ENCODE data around the gene RCOR2. TPM values are rescaled to one million over a fixed set of nuclear protein-coding genes. Genes with fewer than 3 reads are reported as not detected.
A peak's percentile ranks its signal among the peaks of the same experiment; 100 is the strongest.

Gene RCOR2
- total RNA-seq, 2 donors from 2014 or later = 0.32 TPM; not detected in 1

DNA sequence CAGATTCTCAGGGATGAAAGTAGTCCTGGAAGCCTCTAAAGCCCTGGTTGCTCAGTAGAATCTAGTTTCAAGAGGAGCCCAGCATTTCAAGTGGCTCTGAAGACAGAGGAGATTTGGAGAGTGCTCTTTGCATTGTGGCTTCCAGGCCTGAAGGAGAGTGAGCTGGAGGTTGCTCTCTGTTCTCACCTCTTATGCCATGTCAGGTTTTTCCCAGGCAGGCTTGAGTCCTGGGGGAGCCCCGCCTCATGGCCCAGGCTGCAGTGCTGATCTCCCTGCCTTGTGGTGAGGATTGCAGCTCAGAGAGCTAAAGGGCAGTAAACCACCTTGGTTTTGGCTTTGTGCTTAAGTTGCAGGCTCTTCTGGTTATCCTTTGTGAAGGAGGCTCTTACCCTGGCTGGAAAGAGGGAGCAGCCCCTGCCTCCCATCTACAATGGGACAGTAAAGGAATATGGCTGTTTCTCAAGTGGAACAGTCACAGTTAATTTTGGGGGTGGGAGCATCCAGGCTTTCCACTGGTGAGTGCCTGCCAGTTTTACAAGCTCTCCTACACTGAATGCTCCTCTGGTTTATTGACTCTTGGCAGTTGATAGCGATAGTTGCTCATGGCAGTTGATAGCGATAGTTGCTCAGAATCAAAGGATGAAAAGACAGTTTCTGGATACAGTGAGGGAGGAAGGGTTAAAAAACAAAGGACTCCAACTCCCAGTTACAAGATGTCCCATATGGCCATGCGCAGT, 32.6 kb downstream of the RCOR2 start:
- Mint-ChIP-seq H3K4me3 (no peak overlapping the region), H3K9me3 (no peaks in the 10 kb centered on the region), H3K36me3 (ENCODE audit: low read depth) (no peaks in the 10 kb centered on the region), H3K27ac (peak overlapping the region; percentile 65), H3K4me1 (peaks cover 37% of the 10 kb centered on the region), H3K27me3 (no peaks in the 10 kb centered on the region)
- peak; percentile 33 for ATAC-seq (replicated peaks)

DNA sequence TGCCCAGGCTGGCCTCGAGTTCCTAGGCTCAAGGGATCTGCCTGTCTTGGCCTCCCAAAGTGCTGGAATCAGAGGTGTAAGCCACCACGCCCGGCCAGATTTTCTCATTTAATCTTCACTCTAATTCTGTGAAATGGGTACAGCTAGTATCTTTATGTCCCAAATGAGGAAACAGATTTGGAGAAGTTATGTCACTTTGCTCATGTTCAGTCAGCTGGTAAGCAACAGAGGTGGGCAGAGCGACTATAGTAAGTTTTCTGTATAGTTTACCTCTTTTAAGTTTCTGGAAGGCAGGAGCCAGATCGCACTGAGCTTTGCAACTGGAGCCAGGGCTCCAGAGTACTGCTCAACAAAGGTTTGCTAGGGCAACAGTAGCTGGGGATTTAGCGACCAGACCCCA, 33.2 kb downstream of the RCOR2 start:
- ATAC-seq (replicated peaks) = no peak
- H3K9me3 Mint-ChIP-seq = no peaks in the 10 kb centered on the region

DNA sequence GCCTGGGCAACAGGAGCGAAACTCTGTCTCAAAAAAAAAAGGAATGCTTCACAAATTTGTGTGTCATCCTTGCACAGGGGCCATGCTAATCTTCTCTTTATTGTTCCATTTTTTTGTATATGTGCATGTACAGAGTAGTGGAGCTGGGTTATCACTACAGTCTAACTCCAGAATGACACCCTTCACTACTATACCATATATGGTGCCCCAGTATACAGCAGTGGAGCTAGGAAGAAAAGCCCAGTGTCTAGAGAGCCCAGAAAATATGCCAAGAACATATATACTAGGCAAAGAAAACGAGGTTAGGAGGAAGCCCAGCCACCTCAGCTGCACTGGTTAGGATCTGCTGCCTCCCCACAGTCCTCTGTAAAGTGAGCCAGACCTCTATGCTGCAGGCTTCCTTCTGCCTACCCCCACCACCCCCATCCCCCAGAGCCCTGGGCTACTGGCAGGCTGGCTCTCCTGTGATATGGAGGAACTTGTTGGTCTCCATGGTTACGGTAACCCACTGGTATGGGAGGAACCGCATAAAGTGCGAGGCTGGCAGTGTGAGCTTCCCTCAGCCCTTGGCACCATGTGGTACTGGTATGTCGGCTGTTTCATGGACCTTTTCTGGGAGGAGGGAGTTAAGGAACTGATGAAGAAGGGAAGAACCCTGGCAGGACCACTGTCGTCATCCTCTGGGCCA, 34.3 kb downstream of the RCOR2 start:
- ATAC-seq (replicated peaks) = no peak
- no peaks in the 10 kb centered on the region for H3K36me3 Mint-ChIP-seq (ENCODE audit: low read depth)
- H3K9me3 Mint-ChIP-seq = no peaks in the 10 kb centered on the region
- peaks cover 28% of the 10 kb centered on the region for H3K4me1 Mint-ChIP-seq
- H3K27ac Mint-ChIP-seq = peak overlapping the region; percentile 65
- H3K27me3 Mint-ChIP-seq = no peaks in the 10 kb centered on the region
- no peak overlapping the region for H3K4me3 Mint-ChIP-seq

More for the DNA sequence above, 33.2 kb downstream of the RCOR2 start:
- no peak overlapping the region for H3K4me3 Mint-ChIP-seq
- no peaks in the 10 kb centered on the region for H3K27me3 Mint-ChIP-seq
- H3K36me3 Mint-ChIP-seq (ENCODE audit: low read depth) = no peaks in the 10 kb centered on the region
- H3K27ac Mint-ChIP-seq = peak overlapping the region; percentile 65
- peaks cover 33% of the 10 kb centered on the region for H3K4me1 Mint-ChIP-seq

DNA sequence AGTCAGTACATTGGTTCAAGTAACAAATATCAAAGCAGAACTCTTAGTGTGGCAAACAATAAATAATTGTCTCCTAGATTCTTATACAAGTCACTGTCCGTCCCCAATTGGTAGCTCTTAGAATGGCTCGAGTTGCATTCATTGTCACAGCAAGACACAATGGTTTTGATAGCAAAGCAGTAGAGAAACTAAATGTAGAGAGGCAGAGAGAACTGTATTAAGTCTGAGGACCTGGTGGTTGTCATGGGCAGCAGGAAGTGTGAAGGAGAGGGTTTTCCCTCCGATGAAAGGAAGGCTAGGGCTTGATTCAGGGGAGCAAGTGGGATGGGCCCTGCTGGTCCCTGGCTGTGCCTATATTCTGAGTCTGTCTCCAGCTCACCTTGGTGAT, 36.6 kb downstream of the RCOR2 start:
- ATAC-seq (replicated peaks) = no peak
- Mint-ChIP-seq H3K36me3 (ENCODE audit: low read depth) (peaks cover 3% of the 10 kb centered on the region), H3K27me3 (no peaks in the 10 kb centered on the region), H3K9me3 (no peaks in the 10 kb centered on the region), H3K27ac (peak overlapping the region; percentile 70), H3K4me3 (peak overlapping the region; percentile 26), H3K4me1 (peaks cover 25% of the 10 kb centered on the region)

DNA sequence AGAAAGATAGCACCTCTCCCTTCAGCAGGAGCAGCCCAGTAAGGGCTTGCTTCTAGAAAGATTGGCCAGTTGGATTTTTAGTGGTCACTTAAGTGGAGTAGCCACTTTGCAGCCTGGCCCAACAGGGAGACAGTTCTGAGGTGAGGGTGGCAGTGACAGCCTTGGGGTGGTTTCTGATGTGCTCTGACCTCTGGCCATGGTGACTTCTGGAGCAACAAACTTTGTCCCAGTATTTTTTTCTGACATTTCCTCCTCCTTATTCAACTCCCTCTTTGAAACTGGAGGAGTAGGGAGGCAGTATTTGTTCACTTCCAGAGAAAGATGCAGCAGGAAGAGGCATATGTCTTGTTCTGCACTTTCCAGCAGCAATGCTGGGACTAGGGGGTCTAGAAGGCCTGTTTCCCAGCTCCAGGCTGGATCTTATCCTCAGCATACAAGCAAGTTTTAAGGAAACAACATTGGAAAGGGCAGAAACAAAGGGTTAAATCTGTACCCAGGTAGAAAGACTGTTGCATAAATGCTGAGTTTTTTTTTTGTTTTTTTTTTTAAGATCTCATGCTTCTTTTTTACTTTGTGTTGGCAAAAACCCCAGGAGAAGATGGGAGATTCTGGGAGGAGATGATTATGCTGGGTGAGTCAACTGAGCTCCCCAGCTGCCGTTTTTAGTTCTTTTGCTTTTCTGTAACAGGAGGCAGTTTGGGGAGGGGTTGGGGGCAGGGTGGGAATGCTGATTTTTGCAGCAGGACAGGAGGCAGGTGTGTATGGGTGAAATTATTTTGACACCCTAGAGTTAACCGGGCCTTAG, 37.2 kb downstream of the RCOR2 start:
- Mint-ChIP-seq H3K36me3 (ENCODE audit: low read depth) (peaks cover 7% of the 10 kb centered on the region), H3K4me1 (peaks cover 28% of the 10 kb centered on the region), H3K4me3 (peak overlapping the region; percentile 26), H3K9me3 (no peaks in the 10 kb centered on the region), H3K27ac (peak overlapping the region; percentile 70), H3K27me3 (no peaks in the 10 kb centered on the region)
- ATAC-seq (replicated peaks) = no peak

DNA sequence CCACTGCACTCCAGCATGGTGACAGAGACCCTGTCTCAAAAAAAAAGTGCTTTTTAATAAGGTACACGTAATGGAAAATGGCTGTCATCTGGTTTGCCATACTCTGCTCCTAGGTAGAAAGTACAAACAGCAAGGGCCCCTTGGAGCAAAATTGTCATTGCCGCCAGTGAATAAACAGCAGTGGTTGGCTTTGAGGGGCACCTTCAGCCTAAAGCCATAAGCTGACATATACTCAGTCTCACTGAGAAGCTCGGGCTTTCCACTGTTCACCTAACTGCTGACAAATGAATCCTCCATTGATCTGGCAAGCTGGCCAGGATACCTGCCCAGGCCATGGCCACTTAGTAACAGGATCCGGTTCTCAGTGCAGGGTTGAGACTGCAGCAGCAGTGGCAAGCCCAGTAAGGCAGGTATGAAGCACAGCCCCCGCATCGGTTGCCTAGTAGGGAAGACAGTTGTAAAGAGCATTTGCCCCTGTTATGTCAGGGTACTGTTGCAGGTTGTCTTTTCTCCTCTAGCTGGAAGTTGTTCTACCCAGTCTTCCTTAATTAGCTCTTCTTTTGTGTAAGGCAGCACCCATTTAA, 39.2 kb downstream of the RCOR2 start:
- ATAC-seq (replicated peaks) = no peak
- Mint-ChIP-seq H3K27me3 (no peaks in the 10 kb centered on the region), H3K9me3 (no peaks in the 10 kb centered on the region), H3K36me3 (ENCODE audit: low read depth) (peaks cover 7% of the 10 kb centered on the region), H3K4me1 (peaks cover 24% of the 10 kb centered on the region), H3K27ac (no peak overlapping the region), H3K4me3 (no peak overlapping the region)

DNA sequence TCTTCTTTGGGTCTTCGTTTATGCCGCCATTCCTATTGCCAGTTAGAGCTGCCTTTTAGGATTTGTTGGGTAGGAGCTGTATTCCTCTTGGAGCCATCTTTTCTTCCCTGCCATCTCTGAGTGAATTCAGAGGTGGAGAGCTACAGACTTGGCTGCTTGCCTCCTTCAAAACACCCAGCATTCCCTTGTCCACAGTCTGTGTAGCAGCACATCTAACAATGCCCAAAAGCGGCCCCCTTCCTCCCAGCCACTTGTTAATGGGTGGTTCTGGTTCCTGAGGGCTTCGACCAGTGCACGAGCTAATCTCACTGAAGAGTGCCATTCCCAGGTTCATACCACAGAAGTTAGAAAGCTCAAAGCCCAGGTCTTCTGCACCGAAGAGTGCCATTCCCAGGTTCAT, 40.3 kb downstream of the RCOR2 start:
- no peak for ATAC-seq (replicated peaks)
- peaks cover 7% of the 10 kb centered on the region for H3K36me3 Mint-ChIP-seq (ENCODE audit: low read depth)
- no peaks in the 10 kb centered on the region for H3K9me3 Mint-ChIP-seq

DNA sequence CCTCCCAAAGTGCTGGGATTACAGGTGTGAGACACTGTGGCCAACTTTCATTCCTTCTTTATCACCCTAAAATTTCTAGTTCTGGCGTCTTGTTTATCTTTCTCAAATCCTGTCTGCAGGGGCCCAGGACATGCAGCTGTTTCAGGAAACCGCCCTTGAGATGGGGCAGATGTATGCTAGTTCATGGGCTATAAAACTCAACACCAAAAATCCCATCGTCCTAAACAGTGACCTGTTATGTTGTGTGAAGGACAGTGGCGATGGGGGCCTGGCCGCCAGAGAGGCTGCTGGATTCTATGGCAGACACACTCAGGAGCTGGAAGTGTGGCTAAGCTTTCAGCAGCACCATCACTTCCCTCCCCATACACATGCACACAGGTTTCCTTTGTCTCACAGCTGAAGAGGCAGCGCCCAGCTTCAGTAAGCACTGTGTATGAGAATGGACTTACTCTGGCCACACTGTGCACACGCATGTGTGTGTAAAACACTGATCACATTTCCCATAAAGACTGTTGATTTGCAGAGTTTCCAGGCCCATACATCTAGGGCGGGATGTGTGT, 41.4 kb downstream of the RCOR2 start:
- peaks cover 9% of the 10 kb centered on the region for H3K36me3 Mint-ChIP-seq (ENCODE audit: low read depth)
- peaks cover 28% of the 10 kb centered on the region for H3K4me1 Mint-ChIP-seq
- H3K9me3 Mint-ChIP-seq = no peaks in the 10 kb centered on the region
- H3K4me3 Mint-ChIP-seq = no peak overlapping the region
- H3K27ac Mint-ChIP-seq = peak overlapping the region; percentile 41
- H3K27me3 Mint-ChIP-seq = no peaks in the 10 kb centered on the region
- ATAC-seq (replicated peaks) = no peak

More for the DNA sequence above, 40.3 kb downstream of the RCOR2 start:
- Mint-ChIP-seq H3K4me1 (peaks cover 29% of the 10 kb centered on the region), H3K27ac (no peak overlapping the region), H3K27me3 (no peaks in the 10 kb centered on the region), H3K4me3 (no peak overlapping the region)

DNA sequence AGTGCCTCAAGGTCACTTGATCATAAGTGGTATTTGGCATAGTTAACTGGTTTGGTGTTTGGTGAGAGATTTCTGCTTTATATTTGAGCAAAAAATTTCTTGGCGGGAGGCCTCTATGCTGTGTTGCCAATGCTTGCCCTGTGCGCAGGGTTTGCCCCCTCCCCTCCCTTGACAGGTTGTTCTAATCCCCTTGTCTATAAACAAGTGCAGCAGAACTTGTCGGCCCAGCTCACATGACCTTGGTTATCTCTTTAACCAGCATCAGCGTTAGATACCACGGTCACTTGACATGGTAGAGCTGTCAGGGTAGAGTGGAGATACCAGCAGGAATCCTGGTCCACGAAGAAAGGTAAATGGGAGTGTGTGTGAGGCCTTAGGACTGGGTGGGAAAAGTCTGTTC, 42.5 kb downstream of the RCOR2 start:
- peak overlapping the region; percentile 28 for H3K27ac Mint-ChIP-seq
- no peak for ATAC-seq (replicated peaks)
- peaks cover 12% of the 10 kb centered on the region for H3K36me3 Mint-ChIP-seq (ENCODE audit: low read depth)
- peaks cover 29% of the 10 kb centered on the region for H3K4me1 Mint-ChIP-seq
- H3K27me3 Mint-ChIP-seq = no peaks in the 10 kb centered on the region
- no peaks in the 10 kb centered on the region for H3K9me3 Mint-ChIP-seq
- no peak overlapping the region for H3K4me3 Mint-ChIP-seq

DNA sequence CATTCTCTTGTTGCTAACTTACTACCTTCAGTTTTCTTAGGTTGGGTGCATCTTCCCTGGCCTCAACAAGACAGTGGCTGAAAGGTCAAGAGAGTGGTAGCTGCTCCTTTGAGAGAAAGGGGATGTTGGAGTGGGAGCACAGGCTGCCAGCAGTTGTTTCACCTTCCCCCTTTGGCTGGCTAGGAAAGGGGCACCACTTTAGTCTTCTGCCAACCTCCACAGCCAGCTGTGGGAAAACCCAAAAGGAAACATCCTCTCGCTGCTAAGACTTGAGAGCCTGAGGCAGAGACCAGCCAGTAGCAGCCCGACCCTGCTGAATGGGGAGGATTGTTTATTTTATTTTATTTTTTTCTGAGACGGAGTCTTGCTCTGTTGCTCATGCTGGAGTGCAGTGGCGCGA, 43.7 kb downstream of the RCOR2 start:
- Mint-ChIP-seq H3K4me1 (peaks cover 41% of the 10 kb centered on the region), H3K27ac (no peak overlapping the region)
- no peak for ATAC-seq (replicated peaks)

DNA sequence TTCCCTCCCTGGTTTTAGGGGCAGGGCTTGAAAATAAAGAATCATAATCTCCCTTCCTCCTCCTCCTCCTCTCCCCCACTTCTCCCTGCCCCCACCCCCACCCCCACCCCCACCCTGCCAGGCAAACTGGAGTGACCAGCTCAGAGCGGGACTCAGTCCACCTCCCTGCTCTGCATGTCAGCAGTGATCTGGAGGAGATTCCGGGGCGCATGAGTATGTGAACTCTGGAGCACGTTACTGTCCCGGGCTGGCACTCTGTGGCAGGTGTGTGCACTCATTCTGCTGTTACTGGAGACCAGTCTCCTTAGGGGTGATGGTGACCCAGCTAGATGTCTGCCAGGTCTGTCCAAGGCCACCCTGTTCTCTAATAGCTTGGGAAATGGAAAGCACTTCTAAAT, 44.2 kb downstream of the RCOR2 start:
- Mint-ChIP-seq H3K27me3 (no peaks in the 10 kb centered on the region), H3K9me3 (no peaks in the 10 kb centered on the region), H3K27ac (no peak overlapping the region), H3K36me3 (ENCODE audit: low read depth) (peaks cover 12% of the 10 kb centered on the region), H3K4me3 (no peak overlapping the region), H3K4me1 (peaks cover 44% of the 10 kb centered on the region)
- ATAC-seq (replicated peaks) = no peak

More for the DNA sequence above, 43.7 kb downstream of the RCOR2 start:
- no peak overlapping the region for H3K4me3 Mint-ChIP-seq
- H3K27me3 Mint-ChIP-seq = no peaks in the 10 kb centered on the region
- H3K9me3 Mint-ChIP-seq = no peaks in the 10 kb centered on the region
- peaks cover 12% of the 10 kb centered on the region for H3K36me3 Mint-ChIP-seq (ENCODE audit: low read depth)

DNA sequence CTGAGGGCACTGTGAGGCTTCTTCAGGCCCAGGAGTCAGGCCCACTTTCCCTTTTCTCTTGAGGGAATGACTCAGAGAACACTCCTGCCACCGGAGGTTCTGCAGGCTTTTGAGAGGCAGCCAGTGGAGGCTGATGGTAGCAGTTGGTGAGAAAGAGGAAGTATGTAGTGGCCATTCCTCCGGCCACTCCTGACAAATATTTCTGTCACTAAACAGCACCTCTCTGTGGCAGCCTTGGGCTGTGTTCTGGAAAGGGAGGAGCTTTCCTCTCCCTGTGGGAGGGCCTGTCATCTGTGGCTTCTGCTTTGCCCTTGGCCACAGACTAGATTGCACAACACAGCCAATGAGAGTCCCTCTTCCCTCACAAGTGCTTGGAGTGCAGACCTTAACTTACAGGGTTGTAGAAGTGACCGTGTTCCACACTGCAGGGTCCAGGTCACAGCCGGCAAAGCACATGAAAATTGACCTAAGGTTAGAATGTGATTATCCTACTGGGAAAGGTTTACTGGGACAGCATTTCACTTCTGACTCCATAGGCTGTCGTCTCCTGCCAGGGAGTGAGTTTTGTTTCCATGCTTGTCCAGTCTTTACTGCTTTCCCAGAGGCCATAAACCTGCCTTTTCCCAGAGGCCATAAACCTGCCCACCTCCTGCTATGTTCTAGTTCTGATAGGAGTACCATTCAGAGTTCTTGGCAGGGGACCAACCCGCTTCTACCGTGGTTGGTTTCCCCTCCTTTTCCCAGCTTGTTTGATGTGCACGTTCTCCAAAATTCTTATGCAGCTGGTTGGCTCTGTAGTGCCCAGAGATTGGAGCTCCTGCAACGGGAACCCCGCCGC, 44.8 kb downstream of the RCOR2 start:
- Mint-ChIP-seq H3K4me1 (peaks cover 48% of the 10 kb centered on the region), H3K27me3 (no peaks in the 10 kb centered on the region), H3K36me3 (ENCODE audit: low read depth) (peaks cover 12% of the 10 kb centered on the region), H3K9me3 (no peaks in the 10 kb centered on the region), H3K27ac (no peak overlapping the region), H3K4me3 (peak overlapping the region; percentile 38)
- ATAC-seq (replicated peaks) = peak; percentile 76

DNA sequence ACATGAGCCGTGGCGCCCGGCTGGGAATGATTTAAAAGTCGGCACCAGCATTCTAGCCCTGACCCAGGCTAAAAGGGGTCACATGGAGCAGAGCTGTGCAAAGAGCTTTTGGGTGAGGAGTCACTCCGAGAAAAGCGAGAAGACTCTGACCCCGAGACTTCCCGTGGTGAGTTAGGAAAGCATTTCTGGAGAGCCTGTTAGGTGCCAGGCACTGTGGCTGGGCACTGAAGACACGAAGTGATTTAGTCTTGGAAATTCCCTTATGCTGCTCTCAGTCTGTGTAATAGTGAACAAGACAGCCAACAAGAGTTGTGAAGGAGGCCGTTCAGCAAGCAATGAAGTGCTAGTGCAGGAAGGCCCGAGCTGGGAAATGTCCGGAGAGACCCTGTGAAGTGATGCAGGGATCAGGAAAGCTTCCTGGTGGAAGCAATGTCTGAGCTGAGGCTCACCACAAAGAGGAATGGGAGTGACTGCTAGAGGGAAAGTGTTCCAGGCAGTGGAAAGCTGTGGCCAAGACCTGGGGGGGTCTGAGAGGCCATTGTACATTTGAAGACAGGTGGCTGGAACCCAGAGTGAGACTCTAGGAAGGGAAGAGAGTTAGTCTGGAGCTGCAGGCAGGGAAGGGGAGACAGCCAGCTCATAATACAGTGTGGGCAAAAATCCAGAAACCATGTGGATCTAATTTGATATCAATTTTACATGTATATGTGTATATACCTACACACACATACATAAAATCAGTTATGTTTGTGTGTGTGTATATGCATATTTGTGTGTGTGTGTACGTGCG, 46.4 kb downstream of the RCOR2 start:
- Mint-ChIP-seq H3K9me3 (no peaks in the 10 kb centered on the region), H3K36me3 (ENCODE audit: low read depth) (peaks cover 11% of the 10 kb centered on the region), H3K4me1 (peaks cover 61% of the 10 kb centered on the region), H3K27me3 (no peaks in the 10 kb centered on the region), H3K4me3 (peak overlapping the region; percentile 76), H3K27ac (peak overlapping the region; percentile 86)
- ATAC-seq (replicated peaks) = peak; percentile 66

Data from activated T-helper 17 cell treated with anti-CD3 and anti-CD28 coated beads, Interleukin-2, amount 50 U/mL, for 72 hours (primary cell).